GM11168 (cell line): Measurements from ENCODE around the gene RNF113A.
"Not testable (repeated sequence)": the region's sequence is repeated elsewhere in the genome, so short reads cannot be mapped to it uniquely, and the experiment has no call there.

ENCODE experiments used
- in situ Hi-C: fragments of 300-500 bp; cut with MboI; formaldehyde crosslinking; loops from one replicate; pipeline ENCODE4 v1.12.0; 2022; ENCODE audit warnings: low sequenced_read_pairs; ENCODE audit not compliant: unreplicated experiment

RNF113A gene

GRCh38 chrX:119871599-119872395 lies at the start of gene RNF113A, which contains the start of gene NDUFA1:
RNF113A (minus strand) TSS chrX:119871733; CDS start chrX:119871613, 120 bp downstream.
NDUFA1 (plus strand) TSS chrX:119871832; CDS start chrX:119871912, 80 bp downstream.
- in situ Hi-C loops: no loop called here

DNA sequence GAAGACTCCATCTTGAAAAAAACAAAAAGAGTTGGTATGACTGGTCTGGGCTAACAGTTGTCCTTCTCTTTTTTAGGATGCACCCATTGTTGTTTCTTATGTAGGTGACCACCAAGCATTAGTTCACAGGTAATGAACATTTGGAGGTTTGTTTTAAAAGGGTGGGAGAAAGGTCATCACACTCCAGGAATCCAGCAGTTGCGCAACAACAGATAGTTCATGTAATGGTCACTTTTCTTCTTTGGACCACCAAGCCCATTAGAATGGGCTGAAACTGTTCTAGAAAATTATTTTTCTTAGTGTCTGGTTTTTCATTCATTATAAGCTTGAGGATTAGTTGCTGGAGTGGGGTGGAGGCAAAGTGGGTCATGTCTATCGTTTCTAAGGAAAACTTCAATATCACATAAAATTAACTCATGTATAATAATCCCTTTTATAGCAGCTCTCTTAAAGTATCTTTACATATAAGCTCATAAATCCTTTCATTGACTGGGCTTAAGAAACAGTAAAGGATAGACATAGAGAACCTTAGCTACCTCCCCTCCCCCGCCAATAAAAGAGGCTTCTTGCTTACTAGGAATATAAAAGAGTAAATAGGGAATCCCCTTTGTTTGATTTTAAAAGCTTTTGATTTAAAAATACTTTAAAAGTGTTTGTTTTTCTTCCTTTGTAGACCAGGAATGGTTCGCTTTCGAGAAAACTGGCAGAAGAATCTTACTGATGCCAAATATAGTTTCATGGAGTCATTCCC lies 48.5 kb upstream of the RNF113A start:
- in situ Hi-C loops: no loop called here

- in situ Hi-C loops: no loop called here
These were observed 46.3 kb upstream of the RNF113A start for GRCh38 chrX:119917877-119918276.

GRCh38 chrX:119916310-119916709 lies 44.8 kb upstream of the RNF113A start:
- in situ Hi-C loops: no loop called here

- in situ Hi-C loops: no loop called here
These were observed 29.4 kb upstream of the RNF113A start for GRCh38 chrX:119900976-119901375.

- in situ Hi-C loops: no loop called here
These were observed 27.6 kb upstream of the RNF113A start for GRCh38 chrX:119899125-119899524.

- in situ Hi-C loops: no loop called here
These were observed 24.4 kb upstream of the RNF113A start, which contains the start of gene AKAP14 for GRCh38 chrX:119895843-119896326. AKAP14 (plus strand) TSS chrX:119895893; CDS start chrX:119903224, 7,331 bp downstream.

DNA sequence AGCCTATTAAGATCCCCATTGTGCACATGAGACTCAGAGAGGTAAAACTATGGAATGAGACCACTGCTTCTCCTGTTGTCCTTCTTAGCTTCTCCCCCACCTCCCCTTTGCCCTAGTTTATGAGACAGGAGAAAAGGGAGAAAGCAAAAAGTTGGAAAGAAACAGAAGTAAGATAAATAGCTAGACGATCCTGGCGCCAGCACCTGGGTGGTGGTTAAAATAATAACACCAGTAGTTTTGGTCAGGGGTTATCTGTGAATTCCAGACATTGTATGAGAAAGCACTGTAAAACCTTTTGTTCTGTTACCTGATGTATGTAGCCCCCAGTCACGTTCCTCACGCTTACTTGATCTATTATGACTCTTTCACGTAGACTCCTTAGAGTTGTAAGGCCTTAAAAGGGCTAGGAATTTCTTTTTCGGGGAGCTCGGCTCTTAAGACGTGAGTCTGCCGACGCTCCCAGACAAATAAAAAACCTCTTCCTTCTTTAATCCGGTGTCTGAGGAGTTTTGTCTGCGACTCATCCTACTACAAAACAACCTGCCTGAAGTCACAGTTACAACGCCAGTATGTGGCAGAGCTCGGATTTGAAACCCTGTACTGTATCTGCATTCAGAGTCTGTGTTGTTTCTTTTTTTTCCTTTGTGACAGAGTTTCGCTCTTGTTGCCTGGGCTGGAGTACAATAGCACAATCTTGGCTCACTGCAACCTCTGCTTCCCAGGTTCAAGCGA lies 20.6 kb upstream of the RNF113A start:
- in situ Hi-C loops: not testable (repeated sequence)

GRCh38 chrX:119890626-119891025 lies 19.1 kb upstream of the RNF113A start:
- in situ Hi-C loops: not testable (repeated sequence)

DNA sequence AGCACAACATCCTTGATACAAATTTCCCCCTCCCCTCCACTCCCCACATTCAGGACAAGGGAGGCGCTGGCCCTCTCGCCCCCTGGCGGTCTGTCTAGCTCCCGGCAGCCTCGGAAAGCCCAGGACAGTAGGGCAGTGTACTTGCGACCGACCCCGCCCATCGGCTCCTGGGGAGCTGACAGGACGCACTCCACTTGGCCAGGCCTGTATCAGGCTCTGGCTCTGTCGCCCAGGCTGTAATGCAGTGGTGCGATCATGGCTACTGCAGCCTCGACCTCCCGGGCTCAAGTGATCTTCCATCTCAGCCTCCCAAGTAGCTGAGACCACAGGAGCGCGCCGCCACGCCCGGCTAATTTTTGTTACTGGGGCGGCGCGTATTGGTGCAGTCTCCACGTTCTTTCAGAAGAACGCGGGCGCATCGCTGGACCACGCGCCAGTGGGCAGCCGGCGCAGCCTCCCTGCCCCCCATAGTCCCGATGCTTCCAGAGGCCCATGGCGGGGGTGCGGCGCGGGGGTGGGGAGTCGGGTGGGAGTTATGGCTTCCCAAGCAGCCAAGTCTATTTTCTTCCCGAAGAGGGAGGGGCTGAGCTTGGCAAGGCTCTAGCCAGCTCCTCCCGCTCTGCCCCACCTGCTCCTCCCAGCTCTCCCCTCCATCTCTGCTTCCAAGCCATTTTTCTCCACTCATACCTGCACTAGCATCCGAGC lies 16.3 kb upstream of the RNF113A start:
- in situ Hi-C loops: no loop called here

GRCh38 chrX:119885554-119886428 lies 14.3 kb upstream of the RNF113A start:
- in situ Hi-C loops: no loop called here

DNA sequence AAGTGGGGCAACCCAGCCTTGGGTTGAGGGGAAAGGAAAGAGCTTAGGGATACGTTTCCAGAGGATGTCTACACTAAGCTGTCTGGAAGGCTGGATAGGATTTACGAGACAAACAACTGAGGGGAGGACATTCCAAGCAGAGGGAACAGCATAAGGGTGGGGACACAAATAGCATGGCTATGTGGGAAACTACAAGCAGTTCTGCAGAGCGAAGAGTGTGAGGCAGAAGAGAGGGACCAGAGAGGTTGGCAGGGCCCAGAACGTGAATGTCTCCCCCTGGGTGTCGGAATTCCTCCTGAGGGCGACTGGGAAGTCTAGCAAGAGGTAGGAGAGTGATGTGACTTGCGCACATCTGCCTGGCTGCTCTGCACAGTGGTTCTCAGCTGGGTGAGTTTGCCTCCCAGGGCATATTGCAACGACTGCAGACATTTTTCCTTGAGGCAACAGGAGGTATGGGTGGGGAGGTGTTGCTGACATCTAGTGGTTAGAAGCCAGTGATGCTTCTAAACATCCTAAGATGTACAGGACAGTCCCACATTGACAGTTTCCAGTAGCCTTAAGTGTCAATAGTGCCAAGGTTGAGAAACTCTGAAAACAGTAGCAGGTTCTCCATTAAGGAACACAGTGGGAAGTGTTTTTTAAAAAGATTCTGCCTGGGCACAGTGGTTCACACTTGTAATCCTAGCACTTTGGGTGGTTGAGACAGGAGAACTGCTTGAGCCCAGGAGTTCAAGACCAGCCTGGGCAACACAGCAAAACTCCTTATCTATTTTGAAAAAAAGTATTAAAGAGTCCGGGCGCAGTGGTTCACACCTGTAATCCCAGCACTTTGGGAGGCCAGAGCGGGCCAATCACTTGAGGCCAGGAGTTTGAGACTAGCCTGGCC lies 9.3 kb upstream of the RNF113A start:
- in situ Hi-C loops: no loop called here

DNA sequence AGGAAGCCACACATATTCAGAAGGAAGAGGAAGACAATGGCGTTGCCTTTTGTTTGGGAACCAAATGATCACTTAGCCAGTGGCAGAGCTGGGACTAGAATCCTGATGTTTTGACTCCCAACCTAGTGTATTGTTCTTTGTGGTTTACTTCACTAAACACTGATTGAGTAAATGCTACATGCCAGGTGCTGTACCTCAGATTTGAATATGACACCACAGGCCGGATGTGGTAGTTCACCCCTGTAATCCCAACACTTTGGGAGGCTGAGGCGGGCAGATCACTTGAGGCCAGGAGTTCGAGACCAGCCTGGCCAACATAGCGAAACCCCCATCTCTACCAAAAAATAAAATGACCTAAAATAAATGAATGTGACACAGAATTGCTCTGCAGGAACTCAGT lies 8.5 kb upstream of the RNF113A start:
- in situ Hi-C loops: no loop called here

DNA sequence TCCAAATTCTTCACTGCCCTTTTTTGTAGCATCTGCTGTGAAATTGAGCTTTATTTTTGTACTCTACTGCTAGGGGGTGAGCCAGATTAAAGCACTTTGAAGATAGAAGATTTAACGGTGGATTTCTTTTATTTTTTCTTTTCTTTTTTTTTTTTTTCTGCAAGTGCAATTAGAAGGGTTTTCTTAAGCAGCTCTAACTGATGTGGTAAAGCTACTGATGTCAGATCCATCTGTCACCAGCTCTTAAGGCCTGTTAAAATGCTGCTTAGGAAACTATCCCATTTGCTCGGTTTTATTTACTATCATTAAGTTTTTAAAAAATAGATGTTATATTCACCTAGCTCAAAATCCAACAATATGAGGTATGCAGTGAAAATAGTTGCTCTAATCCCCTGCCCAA lies 7.2 kb upstream of the RNF113A start:
- in situ Hi-C loops: no loop called here

DNA sequence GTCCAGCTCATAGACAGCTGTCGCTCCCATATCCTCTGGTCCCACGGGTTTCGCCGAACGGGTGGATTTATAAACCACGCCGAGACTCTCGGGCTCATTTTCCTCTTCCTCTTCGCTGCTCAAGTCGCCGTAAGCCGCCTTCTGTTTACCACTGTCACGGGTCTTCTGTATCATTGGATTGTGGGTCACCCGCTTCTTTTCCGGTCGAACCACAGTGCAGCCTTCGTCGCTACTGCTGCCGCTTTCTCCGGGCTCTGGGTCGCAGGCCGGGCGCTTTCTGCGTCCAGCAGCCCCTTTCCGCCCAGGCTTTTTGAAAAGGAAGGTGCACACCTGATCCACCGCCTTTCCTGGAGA lies 311 bp downstream of the RNF113A start:
- in situ Hi-C loops: no loop called here

GRCh38 chrX:119870626-119871131 lies 854 bp downstream of the RNF113A start:
- in situ Hi-C loops: no loop called here

DNA sequence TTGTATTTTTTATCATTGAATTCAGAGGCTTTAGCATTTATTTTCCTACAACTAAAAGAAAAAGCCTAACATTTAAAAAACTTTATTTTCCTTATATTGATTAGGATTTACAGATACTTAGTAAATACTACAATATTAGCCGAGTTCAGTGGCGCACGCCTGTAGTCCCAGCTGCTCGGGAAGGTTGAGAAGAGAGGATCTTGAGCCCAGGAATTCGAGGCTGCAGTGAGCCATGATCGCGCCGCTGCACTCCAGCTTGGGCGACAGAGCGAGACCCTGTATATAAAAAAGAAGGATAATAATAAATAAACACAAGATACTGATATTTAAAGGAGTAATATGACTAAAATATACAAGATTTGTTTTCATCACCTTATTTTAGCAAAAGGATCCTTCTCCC lies 18.1 kb downstream of the RNF113A start:
- in situ Hi-C loops: no loop called here
